GM21786 (cell line): ENCODE data around the gene CHIC2.

Experiments used
- ATAC-seq: cut with Tn5 transposase; IDR thresholded peaks from one replicate; pipeline ENCODE4 v1.9.1; 2021; ENCODE audit not compliant: unreplicated experiment

Gene CHIC2

DNA sequence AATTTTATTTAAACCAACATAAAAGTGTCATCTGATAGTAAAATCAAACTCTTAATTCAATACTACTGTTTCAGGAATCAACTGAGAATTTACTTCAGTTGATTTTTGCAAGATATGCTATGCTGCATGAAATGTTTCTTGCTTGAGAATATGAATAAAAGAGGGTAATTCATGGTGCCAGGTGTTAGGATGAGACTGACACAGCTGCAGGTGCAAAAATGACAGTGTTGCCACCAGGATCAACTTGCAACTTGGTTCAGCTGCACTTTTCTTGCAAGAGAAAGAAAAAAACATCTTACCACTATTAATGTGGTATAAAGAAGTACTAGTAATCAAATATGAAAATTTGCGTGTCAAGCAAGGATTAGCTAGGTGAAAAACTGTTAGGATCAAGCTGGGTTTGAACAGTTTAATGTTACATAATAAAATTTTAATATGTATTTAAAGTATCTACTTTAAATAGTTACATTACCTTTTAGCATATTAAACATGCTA, 49.7 kb downstream of the CHIC2 start:
- no peak for ATAC-seq

DNA sequence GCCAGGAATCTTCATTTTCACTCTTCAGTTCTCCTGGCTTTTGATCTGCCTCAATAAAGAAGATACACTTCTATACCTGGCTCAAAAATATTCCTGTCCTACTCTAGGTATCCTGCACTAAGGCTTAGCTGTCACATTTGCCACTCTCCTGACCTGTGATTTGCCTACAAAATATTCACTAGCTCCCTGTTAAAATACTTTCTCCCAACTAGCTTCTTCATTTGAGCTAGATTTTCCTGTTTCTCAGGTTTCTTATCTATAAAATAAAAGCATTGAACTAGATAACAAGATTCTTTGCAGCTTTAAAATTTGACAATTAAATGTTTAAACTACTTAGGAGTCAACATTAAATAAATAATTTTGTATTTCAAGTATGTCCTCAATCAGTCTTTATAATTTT, 53.2 kb downstream of the CHIC2 start:
- no peak for ATAC-seq

DNA sequence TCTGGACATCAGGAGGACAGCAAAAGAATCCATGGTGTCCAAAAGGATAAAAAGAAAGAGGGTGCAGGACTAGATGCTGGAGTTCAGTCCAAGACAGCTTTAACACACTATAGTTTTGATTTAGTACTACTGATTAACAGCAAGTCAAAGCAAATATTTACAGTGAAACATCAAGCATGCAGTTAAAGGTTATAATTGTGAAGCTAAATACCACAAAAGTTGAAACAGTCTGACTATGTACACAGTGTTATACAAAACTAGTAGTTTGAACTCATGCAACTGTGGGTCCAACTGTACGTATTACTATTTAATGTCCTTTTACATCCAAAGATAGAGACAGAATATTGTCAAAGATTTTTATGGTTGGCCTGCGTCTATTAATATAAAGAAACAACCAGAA, 57.6 kb downstream of the CHIC2 start:
- ATAC-seq: no peak

- ATAC-seq: no peak
These were observed 58.9 kb downstream of the CHIC2 start for GRCh38 chr4:54005475-54005874.

- ATAC-seq: no peak
These were observed 59.9 kb downstream of the CHIC2 start for GRCh38 chr4:54004463-54004862.

DNA sequence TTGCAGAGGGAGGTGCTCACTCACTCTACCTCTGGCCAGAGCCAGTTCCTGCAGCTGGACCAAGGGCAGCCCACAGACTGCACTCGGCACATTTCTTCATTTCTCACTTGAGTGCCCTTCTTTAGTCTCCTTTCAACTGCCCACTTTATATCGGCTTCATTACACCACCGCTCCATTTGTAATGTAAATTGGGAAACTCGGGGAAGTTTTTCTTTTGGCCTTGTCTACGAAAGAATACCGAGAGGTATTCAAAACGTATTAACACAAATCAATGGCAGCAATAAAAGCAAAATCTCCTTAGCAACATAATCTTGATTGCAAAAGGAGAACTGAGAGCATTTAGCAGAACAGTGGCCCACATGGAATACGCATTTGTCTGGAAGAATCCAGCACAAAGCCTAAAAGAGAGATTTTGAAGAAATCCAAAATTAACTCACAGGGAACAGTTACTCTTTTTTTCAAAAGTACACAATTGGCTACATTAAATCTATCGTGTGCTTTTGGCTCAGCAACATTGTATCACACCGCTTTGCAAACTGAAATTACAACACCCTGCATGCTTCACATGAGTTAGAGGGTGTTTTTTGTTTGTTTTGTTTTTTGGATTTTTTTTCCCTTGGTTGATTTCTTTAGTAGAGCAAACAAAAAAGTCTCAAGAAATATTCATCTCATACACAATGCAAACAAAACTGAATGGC, 62.6 kb downstream of the CHIC2 start:
- no peak for ATAC-seq

DNA sequence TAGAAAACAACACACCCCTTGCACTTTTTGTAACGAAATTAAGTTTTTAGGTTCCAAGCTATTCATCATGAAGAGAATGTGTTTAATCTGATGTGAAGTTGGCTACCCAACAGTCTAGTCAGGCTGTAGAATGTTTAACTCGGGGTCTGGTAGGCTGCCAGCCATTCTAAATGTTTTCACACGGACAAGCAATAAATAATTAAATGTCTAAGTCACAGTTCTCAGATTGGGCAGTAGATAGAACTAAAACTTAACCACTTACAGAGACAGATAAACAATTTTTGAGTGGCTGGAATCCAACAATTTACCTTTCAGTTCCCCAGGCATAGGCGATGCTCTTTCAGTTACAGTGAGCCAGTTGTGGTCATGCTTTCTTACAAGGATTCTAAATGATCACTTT, 66.5 kb downstream of the CHIC2 start:
- no peak for ATAC-seq

- no peak for ATAC-seq
These were observed 69.9 kb downstream of the CHIC2 start for GRCh38 chr4:53994382-53995102.

DNA sequence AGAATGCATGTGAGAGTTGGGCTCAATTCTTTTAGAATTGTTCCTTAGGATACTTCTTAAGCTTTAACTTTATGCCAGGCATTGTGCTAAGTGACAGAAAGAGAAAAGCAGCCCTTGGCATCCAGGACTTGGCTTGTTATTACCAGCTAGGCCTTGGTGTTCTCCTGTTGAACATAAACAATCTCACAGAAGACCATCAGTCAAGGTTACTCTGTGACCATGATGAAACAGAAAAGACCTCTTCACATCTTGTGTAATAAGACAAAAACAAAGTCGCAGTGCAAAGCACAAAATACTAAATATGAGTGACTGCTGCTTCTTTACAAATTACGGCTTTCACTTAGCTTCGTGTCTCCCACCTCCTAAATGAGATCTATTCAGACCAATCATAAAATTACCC, 71.6 kb downstream of the CHIC2 start:
- no peak for ATAC-seq

DNA sequence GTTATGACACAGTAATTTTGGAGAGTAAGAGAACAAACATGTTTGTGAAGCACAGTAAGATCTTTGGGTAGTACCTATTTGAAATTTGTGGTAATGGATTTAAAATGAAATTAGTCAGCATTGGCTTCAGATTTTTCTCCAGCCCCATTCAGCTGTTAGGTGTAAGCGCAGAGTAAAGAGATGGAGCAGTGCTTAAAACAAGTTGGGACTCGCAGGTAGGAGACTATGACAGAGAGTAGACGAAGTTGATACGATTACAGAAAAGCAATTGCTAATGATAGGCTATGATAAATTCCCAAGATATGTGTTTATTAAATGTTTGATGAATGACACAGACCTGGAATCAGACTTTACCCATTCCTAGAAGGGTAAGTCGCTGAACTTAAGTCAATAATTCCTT, 72.6 kb downstream of the CHIC2 start:
- no peak for ATAC-seq

- no peak for ATAC-seq
These were observed 73.8 kb downstream of the CHIC2 start for GRCh38 chr4:53990641-53991040.

GRCh38 chr4:53987761-53988171, 76.6 kb downstream of the CHIC2 start:
- no peak for ATAC-seq

GRCh38 chr4:53986062-53986461, 78.3 kb downstream of the CHIC2 start:
- no peak for ATAC-seq

DNA sequence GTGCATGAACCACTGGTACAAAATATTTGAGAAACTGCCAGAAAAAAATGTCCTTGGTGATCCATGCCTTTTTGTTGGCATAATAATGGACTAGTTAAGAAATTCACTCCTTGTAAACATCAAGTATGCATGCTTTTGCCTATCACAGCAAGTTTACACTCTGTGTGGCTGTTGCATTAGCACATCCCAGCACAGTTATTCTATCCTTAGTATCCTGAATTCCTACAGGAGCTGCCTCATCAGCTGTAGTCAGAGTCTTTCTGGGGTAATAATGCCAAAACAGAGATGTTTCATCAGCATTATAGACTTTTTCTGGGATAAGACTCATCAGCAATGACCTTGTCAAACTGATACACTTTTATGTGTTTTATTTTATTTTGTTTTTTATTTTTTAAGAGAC, 82.8 kb downstream of the CHIC2 start:
- ATAC-seq: no peak

- ATAC-seq: no peak
These were observed 83.3 kb downstream of the CHIC2 start for GRCh38 chr4:53981066-53981465.

DNA sequence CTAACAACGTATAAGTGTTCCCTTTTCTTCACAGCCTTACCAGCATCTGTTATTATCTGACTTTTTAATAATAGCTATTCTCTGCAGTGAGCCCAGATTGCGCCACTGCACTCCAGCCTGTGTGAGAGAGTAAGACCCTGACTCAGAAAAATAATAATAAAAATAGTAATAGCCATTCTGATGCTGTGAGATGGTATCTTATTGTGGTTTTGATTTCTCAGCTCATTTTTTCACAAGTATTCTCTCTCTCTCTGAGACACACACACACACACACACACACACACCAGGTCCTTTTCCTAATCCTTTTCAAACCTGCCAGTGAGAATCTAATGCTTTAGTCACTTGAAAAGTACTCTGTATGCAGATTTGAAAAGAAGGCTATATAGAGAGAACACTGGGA, 89.8 kb downstream of the CHIC2 start:
- ATAC-seq: no peak

DNA sequence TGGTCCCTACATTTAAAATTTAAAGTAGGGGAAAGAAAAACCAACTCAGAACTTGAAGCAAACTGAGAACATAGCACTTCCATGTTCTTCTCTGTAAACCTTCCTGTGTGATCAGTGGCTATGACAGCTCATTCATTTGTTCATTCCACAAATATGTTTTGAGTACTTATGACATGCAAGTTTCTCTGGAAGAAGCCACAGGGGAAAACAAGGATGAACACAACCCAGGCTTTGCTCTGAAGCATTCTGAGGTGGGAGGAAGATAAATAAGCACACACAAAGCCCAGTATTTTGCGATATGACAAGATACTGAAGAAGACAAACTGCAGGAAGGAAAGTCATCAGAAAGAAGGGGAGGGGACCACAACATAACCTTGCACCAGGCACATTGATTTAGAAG, 96.4 kb downstream of the CHIC2 start:
- ATAC-seq: no peak

DNA sequence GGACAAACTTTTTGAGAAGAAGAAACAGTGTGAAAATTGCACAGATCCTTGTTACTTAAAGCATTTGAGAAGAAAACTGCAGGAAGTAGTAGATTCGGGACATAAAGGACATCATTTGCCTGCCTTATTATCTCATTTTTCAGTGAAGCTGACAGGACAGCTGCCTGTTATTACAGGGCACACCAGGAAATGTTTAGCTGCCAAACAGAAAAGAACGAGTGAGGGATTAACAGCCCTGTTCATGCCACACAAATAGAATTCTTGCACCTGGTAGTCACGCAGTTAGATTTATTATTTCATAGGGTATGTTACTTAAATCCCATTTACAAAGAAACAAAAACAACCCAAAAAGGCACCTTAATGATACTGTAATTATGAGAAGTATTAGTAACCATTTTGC, 100.6 kb downstream of the CHIC2 start:
- no peak for ATAC-seq

DNA sequence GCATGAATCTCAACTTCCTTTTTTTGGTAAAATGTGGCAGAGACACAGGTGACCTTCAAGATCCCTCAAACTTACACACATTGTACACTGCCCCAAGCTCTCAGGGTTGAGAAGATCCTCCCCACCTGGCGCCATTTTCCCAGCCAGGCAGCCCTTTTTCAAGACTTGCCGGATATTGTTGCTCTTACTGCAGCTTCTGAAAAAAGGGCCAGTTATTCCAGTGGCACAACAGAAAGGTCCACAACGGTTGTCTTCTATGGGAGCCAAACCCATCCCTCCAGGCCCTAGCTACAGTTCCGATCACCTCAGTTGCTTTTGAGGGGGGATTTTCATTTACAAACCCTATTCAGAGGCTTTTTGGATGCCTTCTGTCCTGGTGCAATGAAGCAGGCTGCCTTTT, 101.1 kb downstream of the CHIC2 start:
- no peak for ATAC-seq

DNA sequence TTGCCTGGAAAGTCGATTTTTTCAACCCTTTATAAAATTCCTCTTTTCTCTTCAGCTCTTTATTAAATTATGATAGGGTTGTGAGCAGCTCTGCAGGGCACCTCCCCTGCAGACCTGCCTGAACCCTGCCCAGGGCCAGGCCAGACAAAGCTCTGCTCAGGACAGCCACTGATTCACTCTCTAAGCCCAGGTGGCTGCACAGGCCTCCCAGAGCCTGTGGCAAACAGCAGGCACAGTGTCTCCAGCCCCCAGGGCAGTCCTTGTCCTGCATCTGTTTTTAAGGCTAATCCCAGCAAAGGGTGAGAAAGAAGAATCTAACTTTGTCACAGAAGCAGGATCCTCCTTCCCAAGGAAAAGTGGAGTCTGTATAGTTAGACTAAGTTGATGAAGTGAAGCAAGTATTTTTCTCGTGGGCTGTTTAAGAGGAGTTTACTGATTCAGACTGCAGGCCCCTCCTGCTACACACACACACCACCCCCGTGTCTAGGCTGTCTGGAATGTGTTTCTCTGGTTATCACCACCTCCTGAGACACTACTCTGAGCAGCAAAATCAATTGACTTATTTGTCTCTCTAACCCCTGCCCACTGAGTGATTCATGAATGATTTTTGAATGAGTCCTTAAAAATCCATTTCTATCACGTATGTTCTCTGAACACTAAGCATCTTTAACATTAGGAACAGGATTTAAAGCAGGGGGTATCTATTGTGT, 101.7 kb downstream of the CHIC2 start:
- ATAC-seq: no peak

DNA sequence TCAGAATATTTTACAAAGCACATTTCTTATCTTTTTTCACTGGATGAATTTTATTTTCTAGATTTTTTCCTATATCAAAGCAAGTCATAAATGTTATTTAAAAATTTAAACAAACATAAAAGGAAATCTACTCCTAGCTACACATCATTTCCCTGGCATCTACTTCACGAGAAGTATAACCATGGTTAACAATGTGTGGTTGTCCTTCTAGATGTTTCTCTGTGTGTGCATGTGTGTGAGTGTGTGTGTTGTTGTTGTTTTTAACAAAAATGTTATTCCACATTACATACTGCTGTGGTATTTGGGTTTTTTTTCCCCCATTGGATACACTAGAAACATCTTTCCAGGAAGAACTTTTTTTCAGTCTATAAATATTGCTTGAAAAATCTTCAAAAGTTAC, 103.1 kb downstream of the CHIC2 start:
- no peak for ATAC-seq

- no peak for ATAC-seq
These were observed 103.6 kb downstream of the CHIC2 start for GRCh38 chr4:53960843-53961242.
